GM06990 (cell line): ENCODE data around the gene TXNDC8.

Experiments used
- DNase-seq: peaks from one replicate; pipeline ENCODE4 v3.0.0-alpha.2; 2011; ENCODE audit not compliant: insufficient read length; ENCODE audit errors: extremely low read depth
- H3K27me3 ChIP-seq: replicated peaks from 2 replicates; pipeline ENCODE4 v1.6.0; 2011; ENCODE audit warnings: low read length; ENCODE audit not compliant: control insufficient read depth, insufficient read depth
- H3K36me3 ChIP-seq: 2 replicates; pipeline ENCODE4 v1.5.1; 2011; ENCODE audit warnings: low read length; ENCODE audit not compliant: control insufficient read depth, insufficient read depth
- H3K4me3 ChIP-seq: replicated peaks from 2 replicates; pipeline ENCODE4 v1.5.1; 2011; ENCODE audit warnings: low read depth, mild to moderate bottlenecking, control low read depth, low read length
- TF ChIP-seq, protein P1 (sequence below): IDR thresholded peaks from 2 replicates; pipeline ENCODE4 v1.5.1; 2011; ENCODE audit warnings: low read length, control low read depth, mild to moderate bottlenecking, inconsistent platforms; ENCODE audit not compliant: insufficient read depth, poor library complexity, severe bottlenecking

TXNDC8 gene

DNA sequence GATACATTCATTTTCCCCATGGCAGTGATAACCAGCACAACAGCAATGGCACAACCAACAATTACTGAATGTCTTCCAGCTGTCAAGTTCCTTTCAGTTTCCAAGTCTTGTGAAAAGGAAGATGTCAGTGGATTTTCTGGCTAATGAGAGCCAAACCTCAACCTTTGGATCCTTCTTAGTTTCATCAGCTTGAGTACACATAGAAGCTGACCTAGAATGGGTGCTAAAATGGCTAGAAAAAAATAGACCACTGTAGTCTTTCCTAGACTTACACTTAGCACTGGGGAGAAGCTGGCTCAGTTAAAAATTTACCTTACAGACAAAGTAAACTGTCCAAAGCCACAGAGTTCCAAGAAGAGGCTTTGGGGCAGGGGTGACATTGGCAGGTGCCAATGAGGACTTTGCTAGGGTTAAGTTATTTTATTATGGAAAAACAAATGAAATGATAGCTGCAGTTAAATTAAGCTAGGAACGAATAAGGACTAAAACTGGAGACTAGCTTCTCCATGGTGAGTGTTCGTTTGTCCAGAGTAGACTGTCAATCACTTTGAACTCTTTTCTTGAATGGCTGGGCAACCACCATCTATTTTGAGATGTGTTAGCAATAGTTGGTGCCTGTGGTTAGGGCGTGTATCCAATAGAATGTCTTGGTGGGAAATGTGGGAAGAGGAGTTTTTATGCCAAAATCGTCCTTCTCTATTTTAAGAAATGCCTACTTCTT is 55.5 kb downstream of the TXNDC8 start:
- no peak for DNase-seq
- Histone ChIP-seq H3K36me3 (no peaks in the 10 kb centered on the region), H3K4me3 (no peak overlapping the region), H3K27me3 (no peaks in the 10 kb centered on the region)
- TF ChIP-seq, protein P1, sequence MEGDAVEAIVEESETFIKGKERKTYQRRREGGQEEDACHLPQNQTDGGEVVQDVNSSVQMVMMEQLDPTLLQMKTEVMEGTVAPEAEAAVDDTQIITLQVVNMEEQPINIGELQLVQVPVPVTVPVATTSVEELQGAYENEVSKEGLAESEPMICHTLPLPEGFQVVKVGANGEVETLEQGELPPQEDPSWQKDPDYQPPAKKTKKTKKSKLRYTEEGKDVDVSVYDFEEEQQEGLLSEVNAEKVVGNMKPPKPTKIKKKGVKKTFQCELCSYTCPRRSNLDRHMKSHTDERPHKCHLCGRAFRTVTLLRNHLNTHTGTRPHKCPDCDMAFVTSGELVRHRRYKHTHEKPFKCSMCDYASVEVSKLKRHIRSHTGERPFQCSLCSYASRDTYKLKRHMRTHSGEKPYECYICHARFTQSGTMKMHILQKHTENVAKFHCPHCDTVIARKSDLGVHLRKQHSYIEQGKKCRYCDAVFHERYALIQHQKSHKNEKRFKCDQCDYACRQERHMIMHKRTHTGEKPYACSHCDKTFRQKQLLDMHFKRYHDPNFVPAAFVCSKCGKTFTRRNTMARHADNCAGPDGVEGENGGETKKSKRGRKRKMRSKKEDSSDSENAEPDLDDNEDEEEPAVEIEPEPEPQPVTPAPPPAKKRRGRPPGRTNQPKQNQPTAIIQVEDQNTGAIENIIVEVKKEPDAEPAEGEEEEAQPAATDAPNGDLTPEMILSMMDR, result no peak

DNA sequence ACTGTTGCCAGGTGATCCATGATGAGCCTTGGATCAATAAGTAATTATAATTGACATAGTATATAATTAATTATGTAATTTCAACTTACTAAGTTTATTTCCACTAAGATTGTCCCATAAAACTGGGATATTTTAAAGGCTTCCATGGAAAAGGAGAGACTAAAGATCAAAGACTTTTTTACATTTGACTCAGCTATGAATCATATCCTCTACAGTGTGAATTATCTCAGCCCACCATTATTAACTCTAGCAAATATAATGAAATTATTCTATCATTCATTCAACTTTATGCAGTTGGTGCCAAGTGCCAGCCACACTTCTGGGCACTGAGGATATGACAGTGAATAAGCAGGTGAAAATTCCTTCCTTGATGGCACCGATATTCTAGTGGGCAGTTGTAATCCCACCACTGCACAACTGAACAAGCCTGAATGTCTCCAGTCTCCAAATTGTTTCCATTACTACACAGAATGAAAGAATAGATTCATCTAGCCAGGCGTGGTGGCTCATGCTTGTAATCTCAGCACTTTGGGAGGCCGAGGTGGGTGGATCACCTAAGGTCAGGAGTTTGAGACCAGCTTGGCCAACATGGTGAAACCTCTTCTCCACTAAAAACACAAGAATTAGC is 59.5 kb downstream of the TXNDC8 start:
- no peak for DNase-seq
- no peak overlapping the region for H3K4me3 ChIP-seq
- no peaks in the 10 kb centered on the region for H3K27me3 ChIP-seq
- TF ChIP-seq, protein P1, result no peak
- no peaks in the 10 kb centered on the region for H3K36me3 ChIP-seq

DNA sequence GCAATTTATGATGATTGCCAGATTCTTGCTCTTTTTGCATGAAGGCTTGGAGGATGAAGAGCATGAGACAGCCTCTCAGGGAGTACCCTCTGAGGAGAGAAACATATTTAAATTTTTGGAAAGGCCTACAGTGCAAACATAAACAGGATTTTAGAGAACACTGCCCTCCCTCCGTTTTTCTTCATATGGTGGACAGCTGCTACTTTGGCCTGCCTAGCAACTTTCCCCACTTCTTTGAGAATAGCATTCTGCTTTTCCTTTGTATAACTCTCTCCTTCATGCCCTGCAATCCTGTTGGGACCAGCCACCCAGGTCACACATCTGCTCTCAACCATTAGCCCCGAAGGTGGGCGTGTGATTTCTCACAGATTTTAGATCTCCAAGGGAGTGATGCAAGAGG is 60.9 kb downstream of the TXNDC8 start:
- TF ChIP-seq, protein P1, result no peak
- H3K27me3 ChIP-seq, result no peaks in the 10 kb centered on the region
- no peak overlapping the region for H3K4me3 ChIP-seq
- H3K36me3 ChIP-seq, result no peaks in the 10 kb centered on the region
- DNase-seq, result no peak

DNA sequence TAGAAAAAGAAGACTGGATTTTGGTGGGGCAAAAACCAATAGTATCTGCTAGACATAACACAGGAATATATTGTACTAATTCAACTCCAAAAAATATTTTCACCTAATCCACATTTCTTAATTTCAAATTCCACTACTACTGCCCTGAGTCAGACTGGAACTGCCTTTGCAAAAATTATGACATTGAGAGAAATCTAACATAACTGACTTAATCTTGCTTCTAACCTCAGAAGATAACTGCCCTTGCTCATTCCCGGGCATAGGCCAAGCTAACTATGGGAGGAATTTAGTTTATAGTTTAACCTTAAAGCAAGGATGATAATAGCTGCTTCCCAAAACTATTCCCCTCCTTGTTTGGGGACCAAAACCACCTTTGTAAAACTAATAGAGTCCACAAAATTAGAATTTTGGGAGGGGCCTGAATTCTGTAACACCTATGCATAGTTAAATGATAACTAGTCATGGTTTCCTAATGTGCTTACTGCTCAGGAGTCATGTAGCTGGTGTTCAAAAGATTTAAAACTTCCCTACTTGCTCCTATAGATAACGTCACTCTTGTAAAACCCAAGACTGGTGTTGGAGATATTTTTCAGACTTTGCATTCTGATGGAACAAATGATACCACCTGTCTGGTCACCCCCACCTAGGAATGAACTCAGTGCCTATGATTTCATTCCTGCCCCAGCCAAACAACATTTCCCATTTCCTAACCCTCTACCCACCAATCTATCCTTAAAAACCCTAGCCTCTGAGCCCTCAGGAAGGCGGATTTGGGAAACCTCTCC is 67.3 kb downstream of the TXNDC8 start:
- Histone ChIP-seq H3K4me3 (no peak overlapping the region), H3K27me3 (no peaks in the 10 kb centered on the region), H3K36me3 (no peaks in the 10 kb centered on the region)
- no peak for DNase-seq
- TF ChIP-seq, protein P1, result no peak

DNA sequence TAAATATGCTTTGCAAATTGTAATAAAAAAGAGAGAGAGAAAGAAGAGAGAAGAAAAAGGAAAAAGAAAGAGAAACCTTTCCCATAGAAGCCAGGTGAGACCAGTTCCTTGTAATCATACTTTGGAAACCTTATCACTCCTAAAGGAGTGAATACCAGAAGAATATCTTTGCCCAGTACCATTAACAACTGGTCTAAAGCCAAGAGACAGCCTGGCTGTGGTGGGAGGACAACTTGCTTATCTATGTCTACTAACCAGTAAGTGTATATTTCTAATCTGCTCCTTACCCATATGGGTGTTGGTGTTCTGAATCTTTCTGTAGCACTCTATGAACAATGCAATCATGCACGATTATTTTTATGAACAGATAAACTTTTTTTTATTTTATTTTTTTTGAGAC is 70.9 kb downstream of the TXNDC8 start:
- H3K36me3 ChIP-seq, result no peaks in the 10 kb centered on the region
- no peak for DNase-seq
- no peaks in the 10 kb centered on the region for H3K27me3 ChIP-seq
- TF ChIP-seq, protein P1, result no peak
- H3K4me3 ChIP-seq, result no peak overlapping the region
